ENCODE measurements around the gene CIB4.

CIB4 gene

GRCh38 chr2:26640781-26641564 lies at the start of gene CIB4:
Gene CIB4, minus strand, starts transcription at chr2:26641366. Its CDS starts 52 bp downstream, at chr2:26641314.
- DNase-seq: no peak

- no peak for DNase-seq
Observed at GRCh38 chr2:26687801-26688200, 46.6 kb upstream of the CIB4 start.

GRCh38 chr2:26687328-26687727 lies 46.2 kb upstream of the CIB4 start:
- no peak for DNase-seq

- DNase-seq: no peak
Observed at GRCh38 chr2:26685989-26686839, 45.0 kb upstream of the CIB4 start.

GRCh38 chr2:26685341-26685740 lies 44.2 kb upstream of the CIB4 start:
- DNase-seq: no peak

GRCh38 chr2:26683583-26683982 lies 42.4 kb upstream of the CIB4 start:
- DNase-seq: no peak

- DNase-seq: no peak
Observed at GRCh38 chr2:26682155-26682554, 41.0 kb upstream of the CIB4 start.

- no peak for DNase-seq
Observed at GRCh38 chr2:26681656-26682055, 40.5 kb upstream of the CIB4 start.

GRCh38 chr2:26679867-26680266 lies 38.7 kb upstream of the CIB4 start:
- no peak for DNase-seq

GRCh38 chr2:26678035-26678434 lies 36.9 kb upstream of the CIB4 start:
- no peak for DNase-seq

- DNase-seq: no peak
Observed at GRCh38 chr2:26675651-26676255, 34.6 kb upstream of the CIB4 start.

- DNase-seq: no peak
Observed at GRCh38 chr2:26674771-26675170, 33.6 kb upstream of the CIB4 start.

GRCh38 chr2:26674002-26674751 lies 33.0 kb upstream of the CIB4 start:
- DNase-seq: no peak

GRCh38 chr2:26672818-26673393 lies 31.7 kb upstream of the CIB4 start:
- no peak for DNase-seq

- DNase-seq: no peak
Observed at GRCh38 chr2:26672112-26672817, 31.1 kb upstream of the CIB4 start.

- DNase-seq: no peak
Observed at GRCh38 chr2:26671691-26672090, 30.5 kb upstream of the CIB4 start.

GRCh38 chr2:26670931-26671460 lies 29.8 kb upstream of the CIB4 start:
- DNase-seq: no peak

GRCh38 chr2:26670171-26670570 lies 29.0 kb upstream of the CIB4 start:
- DNase-seq: no peak

GRCh38 chr2:26668856-26669750 lies 27.9 kb upstream of the CIB4 start:
- no peak for DNase-seq

- DNase-seq: no peak
Observed at GRCh38 chr2:26668041-26668440, 26.9 kb upstream of the CIB4 start.

GRCh38 chr2:26666671-26667070 lies 25.5 kb upstream of the CIB4 start:
- DNase-seq: no peak
